ENCODE data around the gene ATP6V0B.
A peak's percentile ranks its signal among the peaks of the same experiment; 100 is the strongest.

Gene ATP6V0B

GRCh38 chr1:43996733-43997115 lies 22.0 kb downstream of the ATP6V0B start:
- no peak overlapping the region for H2BK5ac ChIP-seq (ENCODE audit: low read length)
- H3K27me3 ChIP-seq (ENCODE audit: insufficient read depth, low read length, poor library complexity) = no peaks in the 10 kb centered on the region
- no peaks in the 10 kb centered on the region for H3K36me3 ChIP-seq (ENCODE audit: control insufficient read depth, insufficient read depth, low read length)
- no peak overlapping the region for H3K56ac ChIP-seq (ENCODE audit: low read length)
- H4K8ac ChIP-seq (ENCODE audit: low read depth, low read length) = no peak overlapping the region
- H2BK15ac ChIP-seq (replicated peaks; ENCODE audit: low read depth) = no peak overlapping the region
- H3K4me2 ChIP-seq (ENCODE audit: low read length) = no peak overlapping the region
- H2BK120ac ChIP-seq (ENCODE audit: low read depth, low read length) = no peak overlapping the region
- DNase-seq = no peak
- H3K4me1 ChIP-seq (ENCODE audit: control insufficient read depth, low read depth, low read length) = no peaks in the 10 kb centered on the region
- H3K9ac ChIP-seq (ENCODE audit: low read length) = no peak overlapping the region
- no peak overlapping the region for H3K4ac ChIP-seq (ENCODE audit: low read depth, low read length)
- no peaks in the 10 kb centered on the region for H3K79me1 ChIP-seq (ENCODE audit: low read length)
- H3K79me2 ChIP-seq (ENCODE audit: control insufficient read depth, insufficient read depth, low read length) = no peaks in the 10 kb centered on the region
- no peak overlapping the region for H3K27ac ChIP-seq (ENCODE audit: low read depth, low read length)
- H3K4me3 ChIP-seq (ENCODE audit: low read length) = no peak overlapping the region
- WGBS (ENCODE audit: extremely low coverage, insufficient coverage, low lambda C conversion rate) = no CpG with 5 or more reads among the region's 6 CpGs
- H3K18ac ChIP-seq (ENCODE audit: low read length) = no peak overlapping the region
- no peak overlapping the region for H2AK5ac ChIP-seq (ENCODE audit: low read length)
- H4K5ac ChIP-seq (ENCODE audit: low read length) = no peak overlapping the region
- H3K23ac ChIP-seq (ENCODE audit: low read length) = no peak overlapping the region

- Histone ChIP-seq H2BK5ac (ENCODE audit: low read length) (no peak overlapping the region), H3K9ac (ENCODE audit: low read length) (no peak overlapping the region), H2BK120ac (ENCODE audit: low read depth, low read length) (no peak overlapping the region), H4K5ac (ENCODE audit: low read length) (no peak overlapping the region), H3K23ac (ENCODE audit: low read length) (no peak overlapping the region), H3K27ac (ENCODE audit: low read depth, low read length) (no peak overlapping the region), H3K56ac (ENCODE audit: low read length) (peak overlapping the region; percentile 17), H3K4me3 (ENCODE audit: low read length) (no peak overlapping the region), H3K36me3 (ENCODE audit: control insufficient read depth, insufficient read depth, low read length) (no peaks in the 10 kb centered on the region), H3K79me2 (ENCODE audit: control insufficient read depth, insufficient read depth, low read length) (no peaks in the 10 kb centered on the region), H3K79me1 (ENCODE audit: low read length) (no peaks in the 10 kb centered on the region), H2BK15ac (replicated peaks; ENCODE audit: low read depth) (no peak overlapping the region), H4K8ac (ENCODE audit: low read depth, low read length) (no peak overlapping the region), H3K18ac (ENCODE audit: low read length) (no peak overlapping the region), H3K4ac (ENCODE audit: low read depth, low read length) (no peak overlapping the region), H3K4me2 (ENCODE audit: low read length) (no peak overlapping the region), H3K27me3 (ENCODE audit: insufficient read depth, low read length, poor library complexity) (no peaks in the 10 kb centered on the region), H3K4me1 (ENCODE audit: control insufficient read depth, low read depth, low read length) (no peaks in the 10 kb centered on the region), H2AK5ac (ENCODE audit: low read length) (no peak overlapping the region)
- WGBS (ENCODE audit: extremely low coverage, insufficient coverage, low lambda C conversion rate) = no CpG with 5 or more reads among the region's 22 CpGs
- DNase-seq = no peak
Observed at GRCh38 chr1:43997295-43997999, 22.7 kb downstream of the ATP6V0B start.

DNA sequence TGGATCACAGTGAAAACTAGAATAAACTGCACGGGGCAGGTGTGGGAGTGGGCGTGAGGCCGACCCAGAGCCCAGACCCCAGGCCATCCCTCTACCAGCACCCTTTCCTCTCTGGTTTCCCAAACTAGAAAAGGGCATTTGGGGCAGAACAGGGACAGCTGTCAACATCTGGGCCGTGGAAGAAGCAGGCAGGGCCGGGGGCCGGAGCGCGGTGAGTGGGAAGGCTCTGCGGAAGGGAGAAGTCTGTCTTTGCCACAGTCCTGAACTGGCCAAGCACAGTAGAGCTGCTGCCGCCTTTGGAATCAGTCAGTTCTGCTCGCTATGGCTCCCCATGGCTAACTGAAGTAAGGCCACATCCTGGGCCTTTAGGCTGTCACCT lies 23.2 kb downstream of the ATP6V0B start:
- Histone ChIP-seq H2AK5ac (ENCODE audit: low read length) (no peak overlapping the region), H2BK5ac (ENCODE audit: low read length) (no peak overlapping the region), H4K5ac (ENCODE audit: low read length) (no peak overlapping the region), H2BK15ac (replicated peaks; ENCODE audit: low read depth) (no peak overlapping the region), H3K56ac (ENCODE audit: low read length) (no peak overlapping the region), H3K18ac (ENCODE audit: low read length) (no peak overlapping the region), H4K8ac (ENCODE audit: low read depth, low read length) (no peak overlapping the region), H3K27me3 (ENCODE audit: insufficient read depth, low read length, poor library complexity) (no peaks in the 10 kb centered on the region), H3K4me3 (ENCODE audit: low read length) (no peak overlapping the region), H2BK120ac (ENCODE audit: low read depth, low read length) (no peak overlapping the region), H3K23ac (ENCODE audit: low read length) (no peak overlapping the region), H3K4me1 (ENCODE audit: control insufficient read depth, low read depth, low read length) (no peaks in the 10 kb centered on the region), H3K4me2 (ENCODE audit: low read length) (no peak overlapping the region), H3K79me1 (ENCODE audit: low read length) (no peaks in the 10 kb centered on the region), H3K27ac (ENCODE audit: low read depth, low read length) (no peak overlapping the region), H3K36me3 (ENCODE audit: control insufficient read depth, insufficient read depth, low read length) (no peaks in the 10 kb centered on the region), H3K9ac (ENCODE audit: low read length) (no peak overlapping the region), H3K4ac (ENCODE audit: low read depth, low read length) (no peak overlapping the region), H3K79me2 (ENCODE audit: control insufficient read depth, insufficient read depth, low read length) (no peaks in the 10 kb centered on the region)
- no CpG with 5 or more reads among the region's 11 CpGs for WGBS (ENCODE audit: extremely low coverage, insufficient coverage, low lambda C conversion rate)
- DNase-seq = no peak

GRCh38 chr1:43999455-43999854 lies 24.7 kb downstream of the ATP6V0B start:
- H3K9ac ChIP-seq (ENCODE audit: low read length) = no peak overlapping the region
- no peak overlapping the region for H3K4me2 ChIP-seq (ENCODE audit: low read length)
- H3K27me3 ChIP-seq (ENCODE audit: insufficient read depth, low read length, poor library complexity) = no peaks in the 10 kb centered on the region
- DNase-seq = no peak
- no peaks in the 10 kb centered on the region for H3K36me3 ChIP-seq (ENCODE audit: control insufficient read depth, insufficient read depth, low read length)
- H3K23ac ChIP-seq (ENCODE audit: low read length) = no peak overlapping the region
- H2AK5ac ChIP-seq (ENCODE audit: low read length) = no peak overlapping the region
- no peaks in the 10 kb centered on the region for H3K79me1 ChIP-seq (ENCODE audit: low read length)
- no peaks in the 10 kb centered on the region for H3K79me2 ChIP-seq (ENCODE audit: control insufficient read depth, insufficient read depth, low read length)
- H3K27ac ChIP-seq (ENCODE audit: low read depth, low read length) = peak overlapping the region; percentile 24
- H2BK5ac ChIP-seq (ENCODE audit: low read length) = peak overlapping the region; percentile 26
- no peaks in the 10 kb centered on the region for H3K4me1 ChIP-seq (ENCODE audit: control insufficient read depth, low read depth, low read length)
- no peak overlapping the region for H3K4me3 ChIP-seq (ENCODE audit: low read length)
- H2BK15ac ChIP-seq (replicated peaks; ENCODE audit: low read depth) = no peak overlapping the region
- no peak overlapping the region for H3K4ac ChIP-seq (ENCODE audit: low read depth, low read length)
- no peak overlapping the region for H2BK120ac ChIP-seq (ENCODE audit: low read depth, low read length)
- H4K5ac ChIP-seq (ENCODE audit: low read length) = peak overlapping the region; percentile 60
- no peak overlapping the region for H4K8ac ChIP-seq (ENCODE audit: low read depth, low read length)
- WGBS (ENCODE audit: extremely low coverage, insufficient coverage, low lambda C conversion rate) = no CpG with 5 or more reads among the region's 8 CpGs
- peak overlapping the region; percentile 25 for H3K56ac ChIP-seq (ENCODE audit: low read length)
- H3K18ac ChIP-seq (ENCODE audit: low read length) = no peak overlapping the region

GRCh38 chr1:44000122-44000665 lies 25.4 kb downstream of the ATP6V0B start:
- no peaks in the 10 kb centered on the region for H3K27me3 ChIP-seq (ENCODE audit: insufficient read depth, low read length, poor library complexity)
- H3K9ac ChIP-seq (ENCODE audit: low read length) = no peak overlapping the region
- H3K27ac ChIP-seq (ENCODE audit: low read depth, low read length) = peak overlapping the region; percentile 24
- DNase-seq = peak; percentile 97
- no peak overlapping the region for H3K4ac ChIP-seq (ENCODE audit: low read depth, low read length)
- H2BK15ac ChIP-seq (replicated peaks; ENCODE audit: low read depth) = no peak overlapping the region
- no peaks in the 10 kb centered on the region for H3K4me1 ChIP-seq (ENCODE audit: control insufficient read depth, low read depth, low read length)
- peak overlapping the region; percentile 18 for H3K56ac ChIP-seq (ENCODE audit: low read length)
- no peak overlapping the region for H3K4me3 ChIP-seq (ENCODE audit: low read length)
- no peak overlapping the region for H2AK5ac ChIP-seq (ENCODE audit: low read length)
- peak overlapping the region; percentile 80 for H2BK5ac ChIP-seq (ENCODE audit: low read length)
- no peak overlapping the region for H3K18ac ChIP-seq (ENCODE audit: low read length)
- H3K79me2 ChIP-seq (ENCODE audit: control insufficient read depth, insufficient read depth, low read length) = no peaks in the 10 kb centered on the region
- no peaks in the 10 kb centered on the region for H3K79me1 ChIP-seq (ENCODE audit: low read length)
- H3K36me3 ChIP-seq (ENCODE audit: control insufficient read depth, insufficient read depth, low read length) = no peaks in the 10 kb centered on the region
- H2BK120ac ChIP-seq (ENCODE audit: low read depth, low read length) = no peak overlapping the region
- no peak overlapping the region for H3K4me2 ChIP-seq (ENCODE audit: low read length)
- H3K23ac ChIP-seq (ENCODE audit: low read length) = no peak overlapping the region
- no peak overlapping the region for H4K8ac ChIP-seq (ENCODE audit: low read depth, low read length)
- no peak overlapping the region for H4K5ac ChIP-seq (ENCODE audit: low read length)
- no CpG with 5 or more reads among the region's 8 CpGs for WGBS (ENCODE audit: extremely low coverage, insufficient coverage, low lambda C conversion rate)

GRCh38 chr1:44002165-44002564 lies 27.4 kb downstream of the ATP6V0B start:
- Histone ChIP-seq H2AK5ac (ENCODE audit: low read length) (no peak overlapping the region), H4K5ac (ENCODE audit: low read length) (no peak overlapping the region), H3K4me2 (ENCODE audit: low read length) (no peak overlapping the region), H2BK5ac (ENCODE audit: low read length) (no peak overlapping the region), H3K56ac (ENCODE audit: low read length) (no peak overlapping the region), H4K8ac (ENCODE audit: low read depth, low read length) (no peak overlapping the region), H3K9ac (ENCODE audit: low read length) (no peak overlapping the region), H3K23ac (ENCODE audit: low read length) (no peak overlapping the region), H3K18ac (ENCODE audit: low read length) (no peak overlapping the region), H3K79me2 (ENCODE audit: control insufficient read depth, insufficient read depth, low read length) (no peaks in the 10 kb centered on the region), H3K79me1 (ENCODE audit: low read length) (no peaks in the 10 kb centered on the region), H3K27me3 (ENCODE audit: insufficient read depth, low read length, poor library complexity) (no peaks in the 10 kb centered on the region), H2BK15ac (replicated peaks; ENCODE audit: low read depth) (no peak overlapping the region), H3K4ac (ENCODE audit: low read depth, low read length) (no peak overlapping the region), H3K27ac (ENCODE audit: low read depth, low read length) (no peak overlapping the region), H3K4me1 (ENCODE audit: control insufficient read depth, low read depth, low read length) (no peaks in the 10 kb centered on the region), H3K36me3 (ENCODE audit: control insufficient read depth, insufficient read depth, low read length) (peaks cover 2% of the 10 kb centered on the region), H3K4me3 (ENCODE audit: low read length) (no peak overlapping the region), H2BK120ac (ENCODE audit: low read depth, low read length) (no peak overlapping the region)
- DNase-seq = no peak
- WGBS (ENCODE audit: extremely low coverage, insufficient coverage, low lambda C conversion rate) = no CpG with 5 or more reads among the region's 8 CpGs

Measured in mesendoderm (in vitro differentiated cells).